ENCODE results near the gene RAD9A. TPM values are rescaled to one million over a fixed set of nuclear protein-coding genes. Genes with fewer than 3 reads are reported as not detected.

RAD9A gene
- total and polyA plus RNA-seq, 9 of the 15 experiments (the other 6 are each of a cell fraction or from before 2014, with no cell fraction given) = 1.4 to 41.2 (median 16.1) TPM

DNA sequence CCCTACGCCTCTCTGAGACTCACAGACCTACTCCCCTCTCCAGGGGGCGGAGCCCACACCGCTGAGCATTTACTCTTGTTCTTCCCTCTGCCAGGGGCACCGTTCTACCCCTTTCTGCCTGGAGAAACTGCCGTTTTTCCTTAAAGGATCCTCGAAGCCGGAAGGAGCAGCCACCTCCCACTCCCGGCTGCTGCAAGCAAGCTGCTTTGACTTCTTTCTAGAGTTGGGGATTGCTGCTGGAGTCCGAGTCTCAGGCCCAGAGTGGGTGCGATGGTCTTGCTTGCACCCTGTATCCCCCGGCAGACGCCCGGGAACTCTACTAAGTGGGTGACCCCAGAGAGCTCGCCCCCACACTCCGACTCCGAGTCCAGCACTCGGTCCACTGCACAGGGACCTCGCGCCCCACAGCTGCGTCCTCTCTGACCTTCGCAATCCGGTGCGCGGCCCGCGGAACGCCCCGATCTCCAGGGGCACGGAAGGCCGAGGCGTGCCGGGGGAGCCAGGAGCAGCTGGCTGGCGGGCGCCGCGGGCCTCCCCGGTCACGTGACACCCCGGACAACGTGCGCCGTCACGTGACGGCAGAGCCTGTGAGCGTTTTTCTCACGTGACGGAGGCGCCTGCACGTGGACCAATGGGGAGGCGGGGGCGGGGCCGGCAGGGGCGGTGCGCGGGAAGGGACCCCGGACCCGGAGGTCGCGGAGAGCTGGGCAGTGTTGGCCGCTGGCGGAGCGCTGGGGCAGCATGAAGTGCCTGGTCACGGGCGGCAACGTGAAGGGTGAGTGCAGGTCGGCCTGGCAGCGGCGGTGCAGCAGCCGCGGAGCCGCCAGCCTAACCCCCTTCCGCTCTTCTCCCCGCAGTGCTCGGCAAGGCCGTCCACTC, at the start of gene RAD9A (continued):
- TF ChIP-seq, protein P1, sequence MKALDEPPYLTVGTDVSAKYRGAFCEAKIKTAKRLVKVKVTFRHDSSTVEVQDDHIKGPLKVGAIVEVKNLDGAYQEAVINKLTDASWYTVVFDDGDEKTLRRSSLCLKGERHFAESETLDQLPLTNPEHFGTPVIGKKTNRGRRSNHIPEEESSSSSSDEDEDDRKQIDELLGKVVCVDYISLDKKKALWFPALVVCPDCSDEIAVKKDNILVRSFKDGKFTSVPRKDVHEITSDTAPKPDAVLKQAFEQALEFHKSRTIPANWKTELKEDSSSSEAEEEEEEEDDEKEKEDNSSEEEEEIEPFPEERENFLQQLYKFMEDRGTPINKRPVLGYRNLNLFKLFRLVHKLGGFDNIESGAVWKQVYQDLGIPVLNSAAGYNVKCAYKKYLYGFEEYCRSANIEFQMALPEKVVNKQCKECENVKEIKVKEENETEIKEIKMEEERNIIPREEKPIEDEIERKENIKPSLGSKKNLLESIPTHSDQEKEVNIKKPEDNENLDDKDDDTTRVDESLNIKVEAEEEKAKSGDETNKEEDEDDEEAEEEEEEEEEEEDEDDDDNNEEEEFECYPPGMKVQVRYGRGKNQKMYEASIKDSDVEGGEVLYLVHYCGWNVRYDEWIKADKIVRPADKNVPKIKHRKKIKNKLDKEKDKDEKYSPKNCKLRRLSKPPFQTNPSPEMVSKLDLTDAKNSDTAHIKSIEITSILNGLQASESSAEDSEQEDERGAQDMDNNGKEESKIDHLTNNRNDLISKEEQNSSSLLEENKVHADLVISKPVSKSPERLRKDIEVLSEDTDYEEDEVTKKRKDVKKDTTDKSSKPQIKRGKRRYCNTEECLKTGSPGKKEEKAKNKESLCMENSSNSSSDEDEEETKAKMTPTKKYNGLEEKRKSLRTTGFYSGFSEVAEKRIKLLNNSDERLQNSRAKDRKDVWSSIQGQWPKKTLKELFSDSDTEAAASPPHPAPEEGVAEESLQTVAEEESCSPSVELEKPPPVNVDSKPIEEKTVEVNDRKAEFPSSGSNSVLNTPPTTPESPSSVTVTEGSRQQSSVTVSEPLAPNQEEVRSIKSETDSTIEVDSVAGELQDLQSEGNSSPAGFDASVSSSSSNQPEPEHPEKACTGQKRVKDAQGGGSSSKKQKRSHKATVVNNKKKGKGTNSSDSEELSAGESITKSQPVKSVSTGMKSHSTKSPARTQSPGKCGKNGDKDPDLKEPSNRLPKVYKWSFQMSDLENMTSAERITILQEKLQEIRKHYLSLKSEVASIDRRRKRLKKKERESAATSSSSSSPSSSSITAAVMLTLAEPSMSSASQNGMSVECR (CRISPR knock-in tag; IDR thresholded peaks at IDR 0.05) = peak; percentile 99
- TF ChIP-seq SMARCA4 (IDR thresholded peaks at IDR 0.05) = no peak
- peak; percentile 55 for TF ChIP-seq RBM22 (IDR thresholded peaks at IDR 0.05; ENCODE audit: low read depth, low read length, poor library complexity, severe bottlenecking)
- TF ChIP-seq, protein P2, sequence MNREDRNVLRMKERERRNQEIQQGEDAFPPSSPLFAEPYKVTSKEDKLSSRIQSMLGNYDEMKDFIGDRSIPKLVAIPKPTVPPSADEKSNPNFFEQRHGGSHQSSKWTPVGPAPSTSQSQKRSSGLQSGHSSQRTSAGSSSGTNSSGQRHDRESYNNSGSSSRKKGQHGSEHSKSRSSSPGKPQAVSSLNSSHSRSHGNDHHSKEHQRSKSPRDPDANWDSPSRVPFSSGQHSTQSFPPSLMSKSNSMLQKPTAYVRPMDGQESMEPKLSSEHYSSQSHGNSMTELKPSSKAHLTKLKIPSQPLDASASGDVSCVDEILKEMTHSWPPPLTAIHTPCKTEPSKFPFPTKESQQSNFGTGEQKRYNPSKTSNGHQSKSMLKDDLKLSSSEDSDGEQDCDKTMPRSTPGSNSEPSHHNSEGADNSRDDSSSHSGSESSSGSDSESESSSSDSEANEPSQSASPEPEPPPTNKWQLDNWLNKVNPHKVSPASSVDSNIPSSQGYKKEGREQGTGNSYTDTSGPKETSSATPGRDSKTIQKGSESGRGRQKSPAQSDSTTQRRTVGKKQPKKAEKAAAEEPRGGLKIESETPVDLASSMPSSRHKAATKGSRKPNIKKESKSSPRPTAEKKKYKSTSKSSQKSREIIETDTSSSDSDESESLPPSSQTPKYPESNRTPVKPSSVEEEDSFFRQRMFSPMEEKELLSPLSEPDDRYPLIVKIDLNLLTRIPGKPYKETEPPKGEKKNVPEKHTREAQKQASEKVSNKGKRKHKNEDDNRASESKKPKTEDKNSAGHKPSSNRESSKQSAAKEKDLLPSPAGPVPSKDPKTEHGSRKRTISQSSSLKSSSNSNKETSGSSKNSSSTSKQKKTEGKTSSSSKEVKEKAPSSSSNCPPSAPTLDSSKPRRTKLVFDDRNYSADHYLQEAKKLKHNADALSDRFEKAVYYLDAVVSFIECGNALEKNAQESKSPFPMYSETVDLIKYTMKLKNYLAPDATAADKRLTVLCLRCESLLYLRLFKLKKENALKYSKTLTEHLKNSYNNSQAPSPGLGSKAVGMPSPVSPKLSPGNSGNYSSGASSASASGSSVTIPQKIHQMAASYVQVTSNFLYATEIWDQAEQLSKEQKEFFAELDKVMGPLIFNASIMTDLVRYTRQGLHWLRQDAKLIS (CRISPR knock-in tag; IDR thresholded peaks at IDR 0.05) = no peak
- TF ChIP-seq EZH2 (IDR thresholded peaks at IDR 0.05; ENCODE audit: borderline replicate concordance, low read depth, low read length) = no peak
- peak; percentile 91 for TF ChIP-seq E2F1 (CRISPR knock-in tag; IDR thresholded peaks at IDR 0.05)
- TF ChIP-seq ZNF197 (CRISPR knock-in tag; IDR thresholded peaks at IDR 0.05; ENCODE audit: low read depth) = no peak
- no peak for TF ChIP-seq ZSCAN29 (IDR thresholded peaks at IDR 0.05)
- no peak for TF ChIP-seq PTBP1 (IDR thresholded peaks at IDR 0.05; ENCODE audit: low read depth, low read length)
- peak; percentile 90; the same call in 1 of the 2 replicates for TF ChIP-seq EP400 (IDR thresholded peaks at IDR 0.05)
- TF ChIP-seq SETDB1 (IDR thresholded peaks at IDR 0.05; ENCODE audit: low read length) = no peak
- TF ChIP-seq, protein P3, sequence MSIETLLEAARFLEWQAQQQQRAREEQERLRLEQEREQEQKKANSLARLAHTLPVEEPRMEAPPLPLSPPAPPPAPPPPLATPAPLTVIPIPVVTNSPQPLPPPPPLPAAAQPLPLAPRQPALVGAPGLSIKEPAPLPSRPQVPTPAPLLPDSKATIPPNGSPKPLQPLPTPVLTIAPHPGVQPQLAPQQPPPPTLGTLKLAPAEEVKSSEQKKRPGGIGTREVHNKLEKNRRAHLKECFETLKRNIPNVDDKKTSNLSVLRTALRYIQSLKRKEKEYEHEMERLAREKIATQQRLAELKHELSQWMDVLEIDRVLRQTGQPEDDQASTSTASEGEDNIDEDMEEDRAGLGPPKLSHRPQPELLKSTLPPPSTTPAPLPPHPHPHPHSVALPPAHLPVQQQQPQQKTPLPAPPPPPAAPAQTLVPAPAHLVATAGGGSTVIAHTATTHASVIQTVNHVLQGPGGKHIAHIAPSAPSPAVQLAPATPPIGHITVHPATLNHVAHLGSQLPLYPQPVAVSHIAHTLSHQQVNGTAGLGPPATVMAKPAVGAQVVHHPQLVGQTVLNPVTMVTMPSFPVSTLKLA (conservative IDR thresholded peaks at IDR 0.05) = peak; percentile 100
- peak; percentile 87 for TF ChIP-seq RBBP5 (IDR thresholded peaks at IDR 0.05; ENCODE audit: borderline replicate concordance, insufficient read depth, low read length, poor library complexity, severe bottlenecking)
- no peak for TF ChIP-seq PURB (CRISPR knock-in tag; IDR thresholded peaks at IDR 0.05; ENCODE audit: low read depth)
